HG03520 (cell line): Measurements from ENCODE around the gene STIM1.
A peak's percentile ranks its signal among the peaks of the same experiment; 100 is the strongest.
"Not testable (repeated sequence)": the region's sequence is repeated elsewhere in the genome, so short reads cannot be mapped to it uniquely, and the experiment has no call there.

Experiments used
- ATAC-seq: cut with Tn5 transposase; IDR thresholded peaks from one replicate; pipeline ENCODE4 v1.9.1; 2021; ENCODE audit warnings: mild to moderate bottlenecking, moderate library complexity; ENCODE audit not compliant: unreplicated experiment

The STIM1 gene

DNA sequence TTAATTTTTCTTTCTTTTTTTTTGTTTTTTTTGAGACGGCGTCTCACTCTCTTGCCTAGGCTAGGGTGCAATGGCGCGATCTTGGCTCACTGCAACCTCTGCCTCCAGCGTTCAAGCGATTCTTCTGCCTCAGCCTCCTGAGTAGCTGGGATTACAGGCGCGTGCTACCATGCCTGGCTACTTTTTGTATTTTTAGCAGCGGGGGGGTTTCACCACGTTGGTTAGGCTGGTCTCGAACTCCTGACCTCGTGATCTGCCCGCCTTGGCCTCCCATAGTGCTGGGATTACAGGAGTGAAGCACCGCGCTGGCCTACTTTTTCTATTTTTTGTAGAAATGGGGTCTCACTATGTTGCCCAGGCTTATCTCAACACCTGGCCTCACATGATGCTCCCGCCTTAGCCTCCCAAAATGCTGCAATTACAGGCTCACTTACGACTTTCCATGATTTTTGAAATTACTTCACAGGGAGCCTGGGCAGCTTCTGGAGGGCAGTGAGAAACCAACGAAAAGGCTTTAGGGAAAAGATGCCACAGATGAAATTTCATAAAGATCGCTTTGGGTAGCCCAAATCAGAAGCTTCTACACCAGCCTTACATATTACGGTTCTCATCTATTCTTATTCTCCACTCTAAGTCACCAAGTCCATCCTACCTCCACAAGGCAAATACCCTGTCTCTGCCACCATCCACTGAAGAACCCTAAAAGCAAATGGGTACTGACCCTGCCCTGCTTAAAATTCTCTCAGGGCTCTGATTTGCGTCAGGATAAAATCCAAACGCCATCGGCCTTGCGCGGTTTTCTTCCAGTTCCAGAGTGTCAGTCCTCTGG is 238.3 kb downstream of the STIM1 start:
- no peak for ATAC-seq

DNA sequence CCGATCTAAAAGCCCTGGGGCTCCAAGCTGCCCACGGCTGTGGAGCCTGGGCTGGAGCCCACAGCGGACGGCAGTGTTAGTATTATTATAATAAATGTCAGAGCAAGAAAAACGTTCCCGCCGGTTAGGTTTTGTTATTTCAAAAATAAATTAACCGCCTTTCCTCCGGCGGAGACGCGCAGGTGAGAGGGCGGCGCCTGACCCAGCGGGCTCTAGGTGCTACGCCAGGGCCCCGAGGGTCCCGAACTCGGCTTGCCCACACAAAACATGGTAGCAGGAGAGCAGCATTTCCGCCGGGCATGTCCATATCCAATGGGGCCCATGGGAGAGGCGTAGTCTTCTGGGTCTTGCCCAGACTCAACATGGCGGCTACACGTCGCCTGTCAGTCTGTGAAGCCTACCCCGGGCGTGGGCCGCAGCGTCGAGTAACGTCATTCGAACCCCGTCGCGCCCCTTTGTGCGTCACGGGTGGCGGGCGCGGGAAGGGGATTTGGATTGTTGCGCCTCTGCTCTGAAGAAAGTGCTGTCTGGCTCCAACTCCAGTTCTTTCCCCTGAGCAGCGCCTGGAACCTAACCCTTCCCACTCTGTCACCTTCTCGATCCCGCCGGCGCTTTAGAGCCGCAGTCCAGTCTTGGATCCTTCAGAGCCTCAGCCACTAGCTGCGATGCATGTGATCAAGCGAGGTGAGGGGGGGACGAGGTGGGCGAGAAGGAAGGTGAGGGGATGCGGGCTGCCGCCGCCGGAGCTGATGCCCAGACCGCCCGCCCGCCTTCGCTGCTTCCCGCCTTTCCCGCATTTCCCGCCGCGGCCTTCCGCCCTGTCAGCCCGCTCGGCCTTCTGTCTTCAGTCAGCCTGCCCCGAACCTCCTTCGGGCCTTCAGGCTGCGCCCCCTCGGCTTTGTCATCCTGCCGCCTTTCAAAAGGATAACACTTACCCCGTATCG is 239.2 kb downstream of the STIM1 start, which contains the start of gene RRM1:
TSS of gene RRM1 (plus strand) at position 452 of the 944 bp plus-strand sequence. CDS start at position 666, 214 bp downstream.
- ATAC-seq: peak; percentile 90

DNA sequence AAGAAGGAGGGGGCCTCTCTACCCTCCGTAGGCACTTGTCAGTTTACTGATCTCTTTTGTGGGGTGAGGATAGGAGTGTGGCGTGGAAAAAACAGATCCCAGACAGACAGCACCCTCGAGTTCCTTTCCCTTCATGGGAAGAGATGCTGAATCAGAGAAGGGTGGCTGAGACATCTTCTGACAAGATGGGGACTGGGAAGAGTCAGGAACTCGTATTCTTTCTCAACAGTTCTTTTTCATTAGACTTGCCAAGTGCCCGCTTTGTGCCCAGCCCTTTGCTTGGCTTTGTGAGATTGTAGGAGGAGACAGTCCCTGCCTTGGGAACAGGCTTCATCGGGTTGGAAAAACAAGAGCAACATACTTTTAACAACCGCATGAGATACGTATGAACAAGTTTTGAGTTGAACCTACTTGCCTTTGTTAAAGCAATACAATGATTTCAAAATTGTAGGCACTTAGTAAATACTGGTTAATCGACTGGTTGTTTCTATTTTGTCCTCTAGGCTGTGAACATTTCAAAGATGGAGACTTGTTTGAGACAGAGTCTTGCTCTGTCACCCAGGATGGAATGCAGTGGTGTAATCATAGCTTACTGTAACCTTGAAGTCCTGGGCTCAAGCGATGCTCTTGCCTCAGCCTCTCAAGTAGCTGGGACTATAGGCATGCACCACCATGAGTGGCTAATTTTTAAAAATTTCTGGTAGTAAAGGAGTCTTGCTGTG is 240.2 kb downstream of the STIM1 start:
- ATAC-seq: no peak

DNA sequence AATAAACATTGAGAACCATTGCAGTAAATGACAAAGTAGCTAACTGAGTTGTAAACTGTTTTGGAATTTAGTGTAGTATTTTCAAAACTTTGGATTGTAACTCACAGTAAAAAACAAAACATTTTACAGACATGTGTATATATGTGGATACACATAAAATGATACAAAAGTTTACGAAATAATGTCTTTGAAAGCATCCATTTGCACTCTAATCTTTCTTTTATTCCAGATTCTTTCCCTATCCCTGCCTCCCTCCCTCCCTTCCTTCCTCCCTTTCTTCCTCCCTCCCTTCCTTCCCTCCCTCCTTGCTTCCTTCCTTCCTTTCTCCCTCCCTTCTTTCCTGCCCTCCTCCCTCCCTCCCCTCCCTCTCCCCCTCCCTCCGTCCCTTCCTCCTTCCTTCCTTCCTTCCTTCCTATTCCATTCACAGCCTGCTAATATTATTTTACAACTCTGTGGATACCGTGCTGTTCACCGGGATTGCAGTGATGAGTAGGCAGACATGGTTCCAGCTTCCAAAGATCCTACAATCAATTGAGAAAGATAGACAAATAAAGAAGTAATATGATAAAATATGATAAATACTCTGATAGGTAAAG is 242.7 kb downstream of the STIM1 start:
- no peak for ATAC-seq

- no peak for ATAC-seq
These were observed 247.2 kb downstream of the STIM1 start for GRCh38 chr11:4102711-4103110.

DNA sequence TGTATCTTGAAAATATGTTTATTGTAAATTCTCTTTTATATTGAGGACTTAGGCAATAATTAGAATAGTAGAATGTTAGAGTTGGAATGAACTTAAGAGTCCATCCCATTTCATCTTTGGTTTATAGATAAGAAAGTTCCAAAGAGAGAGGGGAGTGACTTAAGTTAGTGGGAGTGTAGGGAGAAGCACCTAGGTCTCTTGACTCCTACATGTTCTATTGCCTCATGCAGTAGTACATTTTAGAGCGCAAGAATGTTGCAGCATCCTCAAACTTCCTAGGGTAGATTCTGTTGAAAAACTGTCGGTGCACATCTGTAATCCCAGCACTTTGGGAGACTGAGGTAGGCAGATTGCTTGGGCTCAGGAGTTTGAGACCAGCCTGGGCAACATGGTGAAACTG is 247.8 kb downstream of the STIM1 start:
- no peak for ATAC-seq

DNA sequence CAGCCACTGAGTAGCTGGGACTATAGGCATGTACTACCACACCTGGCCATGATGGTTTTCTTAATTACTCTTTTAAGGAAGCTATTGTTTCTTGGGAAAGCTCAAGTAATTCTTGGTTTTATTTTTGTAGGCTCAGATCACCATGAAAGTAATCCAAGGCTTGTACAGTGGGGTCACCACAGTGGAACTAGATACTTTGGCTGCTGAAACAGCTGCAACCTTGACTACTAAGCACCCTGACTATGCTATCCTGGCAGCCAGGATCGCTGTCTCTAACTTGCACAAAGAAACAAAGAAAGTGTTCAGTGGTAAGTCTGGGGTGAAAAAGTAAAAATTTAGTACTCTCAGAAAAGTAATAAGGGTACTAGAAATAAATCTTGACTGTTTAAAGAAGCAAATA is 250.5 kb downstream of the STIM1 start:
- no peak for ATAC-seq

DNA sequence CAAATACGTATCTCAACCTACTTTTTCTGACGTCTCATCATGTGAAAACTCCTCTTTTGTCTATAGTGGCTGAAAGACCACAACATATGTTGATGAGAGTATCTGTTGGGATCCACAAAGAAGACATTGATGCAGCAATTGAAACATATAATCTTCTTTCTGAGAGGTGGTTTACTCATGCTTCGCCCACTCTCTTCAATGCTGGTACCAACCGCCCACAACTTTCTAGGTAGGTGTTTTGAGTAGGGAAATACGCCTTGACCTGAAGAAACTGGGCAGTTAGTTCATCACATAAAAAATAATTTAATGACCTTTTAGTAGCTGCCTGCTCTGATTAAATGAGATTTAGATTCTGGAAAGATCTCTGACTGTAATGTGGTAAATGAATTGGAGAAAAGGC is 256.4 kb downstream of the STIM1 start:
- no peak for ATAC-seq

DNA sequence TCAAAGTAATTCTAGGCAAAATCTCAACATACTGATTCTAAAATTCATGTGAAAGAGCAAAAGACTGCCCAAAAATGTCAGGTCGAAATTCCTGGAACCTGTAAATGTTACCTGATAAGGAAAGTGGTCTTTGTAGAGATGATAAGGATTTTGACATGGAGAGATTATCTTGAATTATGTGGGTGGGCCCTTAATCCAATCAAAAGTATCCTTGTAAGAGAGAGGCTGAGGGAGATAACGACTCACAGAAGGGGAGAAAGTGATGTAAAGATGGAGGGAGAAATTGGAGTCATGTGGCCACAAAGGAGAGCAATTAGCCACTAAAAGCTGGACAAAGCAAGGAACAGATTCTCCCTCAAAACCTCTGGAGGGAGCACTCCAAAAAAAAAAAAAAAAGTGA is 259.7 kb downstream of the STIM1 start:
- ATAC-seq: no peak

DNA sequence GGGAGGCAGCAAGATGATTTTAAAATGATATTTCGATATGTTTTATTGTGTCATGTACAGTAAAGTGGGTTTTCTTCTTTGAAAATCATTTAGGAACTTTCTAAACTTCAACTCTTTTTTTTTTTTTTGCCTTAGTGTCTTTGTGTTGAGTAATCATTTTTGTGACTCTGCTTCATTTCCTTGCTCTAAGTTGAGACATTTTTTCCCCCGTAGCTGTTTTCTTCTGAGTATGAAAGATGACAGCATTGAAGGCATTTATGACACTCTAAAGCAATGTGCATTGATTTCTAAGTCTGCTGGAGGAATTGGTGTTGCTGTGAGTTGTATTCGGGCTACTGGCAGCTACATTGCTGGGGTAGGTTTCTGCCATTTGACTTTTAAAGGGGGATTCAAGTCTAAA is 262.6 kb downstream of the STIM1 start:
- ATAC-seq: no peak

- no peak for ATAC-seq
These were observed 267.8 kb downstream of the STIM1 start for GRCh38 chr11:4123218-4123617.

GRCh38 chr11:4125141-4125540 is 269.7 kb downstream of the STIM1 start:
- ATAC-seq: no peak

GRCh38 chr11:4127357-4127756 is 271.9 kb downstream of the STIM1 start:
- ATAC-seq: no peak

GRCh38 chr11:4130219-4130618 is 274.8 kb downstream of the STIM1 start:
- ATAC-seq: not testable (repeated sequence)

GRCh38 chr11:4134806-4135205 is 279.3 kb downstream of the STIM1 start:
- ATAC-seq: no peak

DNA sequence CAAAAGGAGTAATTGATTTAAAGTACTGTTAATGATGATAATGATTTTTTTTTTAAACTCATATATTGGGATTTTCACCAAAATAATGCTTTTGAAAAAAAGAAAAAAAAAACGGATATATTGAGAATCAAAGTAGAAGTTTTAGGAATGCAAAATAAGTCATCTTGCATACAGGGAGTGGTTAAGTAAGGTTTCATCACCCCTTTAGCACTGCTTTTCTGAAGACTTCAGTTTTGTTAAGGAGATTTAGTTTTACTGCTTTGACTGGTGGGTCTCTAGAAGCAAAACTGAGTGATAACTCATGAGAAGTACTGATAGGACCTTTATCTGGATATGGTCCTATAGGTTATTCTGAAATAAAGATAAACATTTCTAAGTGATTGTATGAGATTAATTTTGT is 283.0 kb downstream of the STIM1 start:
- no peak for ATAC-seq

GRCh38 chr11:4140067-4140636 is 284.7 kb downstream of the STIM1 start:
- no peak for ATAC-seq
